ENCODE measurements around the gene SPATC1L.

- no peak for TF ChIP-seq CTCF (IDR thresholded peaks at IDR 0.05; ENCODE audit: insufficient read depth, low read length)
- no peak for TF ChIP-seq SPI1 (IDR thresholded peaks at IDR 0.05; ENCODE audit: borderline replicate concordance, low read depth)
- no peak for TF ChIP-seq REST (IDR thresholded peaks at IDR 0.05; ENCODE audit: insufficient replicate concordance, low read depth)
- no peak for TF ChIP-seq POLR2AphosphoS5 (IDR thresholded peaks at IDR 0.05; ENCODE audit: low read depth)
- TF ChIP-seq GABPA (IDR thresholded peaks at IDR 0.05; ENCODE audit: low read depth), result no peak
Measured at GRCh38 chr21:46227811-46228344, 43.6 kb upstream of the SPATC1L start.
